GM18867 (cell line): ENCODE measurements around the gene S1PR4.
"Not testable (repeated sequence)": the region's sequence is repeated elsewhere in the genome, so short reads cannot be mapped to it uniquely, and the experiment has no call there.

Experiments
- ATAC-seq: cut with Tn5 transposase; IDR thresholded peaks from one replicate; pipeline ENCODE4 v1.9.1; 2021; ENCODE audit warnings: mild to moderate bottlenecking, moderate library complexity; ENCODE audit not compliant: unreplicated experiment

S1PR4 gene

GRCh38 chr19:3176715-3177501 lies 1.7 kb upstream of the S1PR4 start:
- ATAC-seq: no peak

DNA sequence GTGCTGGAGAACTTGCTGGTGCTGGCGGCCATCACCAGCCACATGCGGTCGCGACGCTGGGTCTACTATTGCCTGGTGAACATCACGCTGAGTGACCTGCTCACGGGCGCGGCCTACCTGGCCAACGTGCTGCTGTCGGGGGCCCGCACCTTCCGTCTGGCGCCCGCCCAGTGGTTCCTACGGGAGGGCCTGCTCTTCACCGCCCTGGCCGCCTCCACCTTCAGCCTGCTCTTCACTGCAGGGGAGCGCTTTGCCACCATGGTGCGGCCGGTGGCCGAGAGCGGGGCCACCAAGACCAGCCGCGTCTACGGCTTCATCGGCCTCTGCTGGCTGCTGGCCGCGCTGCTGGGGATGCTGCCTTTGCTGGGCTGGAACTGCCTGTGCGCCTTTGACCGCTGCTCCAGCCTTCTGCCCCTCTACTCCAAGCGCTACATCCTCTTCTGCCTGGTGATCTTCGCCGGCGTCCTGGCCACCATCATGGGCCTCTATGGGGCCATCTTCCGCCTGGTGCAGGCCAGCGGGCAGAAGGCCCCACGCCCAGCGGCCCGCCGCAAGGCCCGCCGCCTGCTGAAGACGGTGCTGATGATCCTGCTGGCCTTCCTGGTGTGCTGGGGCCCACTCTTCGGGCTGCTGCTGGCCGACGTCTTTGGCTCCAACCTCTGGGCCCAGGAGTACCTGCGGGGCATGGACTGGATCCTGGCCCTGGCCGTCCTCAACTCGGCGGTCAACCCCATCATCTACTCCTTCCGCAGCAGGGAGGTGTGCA lies 587 bp downstream of the S1PR4 start:
- ATAC-seq: peak; percentile 10

- no peak for ATAC-seq
These were observed 1.2 kb downstream of the S1PR4 start for GRCh38 chr19:3179739-3180293.

- no peak for ATAC-seq
These were observed 5.4 kb downstream of the S1PR4 start for GRCh38 chr19:3183721-3184641.

- ATAC-seq: peak; percentile 28
These were observed 6.4 kb downstream of the S1PR4 start for GRCh38 chr19:3184847-3185460.

GRCh38 chr19:3185461-3186159 lies 7.0 kb downstream of the S1PR4 start, which contains the start of gene NCLN:
TSS of gene NCLN (plus strand) at chr19:3185930. CDS start at chr19:3186031, 101 bp downstream.
- peak; percentile 70 for ATAC-seq

- ATAC-seq: peak; percentile 9
These were observed 7.7 kb downstream of the S1PR4 start for GRCh38 chr19:3186160-3186688.

GRCh38 chr19:3186891-3187661 lies 8.5 kb downstream of the S1PR4 start:
- ATAC-seq: no peak

DNA sequence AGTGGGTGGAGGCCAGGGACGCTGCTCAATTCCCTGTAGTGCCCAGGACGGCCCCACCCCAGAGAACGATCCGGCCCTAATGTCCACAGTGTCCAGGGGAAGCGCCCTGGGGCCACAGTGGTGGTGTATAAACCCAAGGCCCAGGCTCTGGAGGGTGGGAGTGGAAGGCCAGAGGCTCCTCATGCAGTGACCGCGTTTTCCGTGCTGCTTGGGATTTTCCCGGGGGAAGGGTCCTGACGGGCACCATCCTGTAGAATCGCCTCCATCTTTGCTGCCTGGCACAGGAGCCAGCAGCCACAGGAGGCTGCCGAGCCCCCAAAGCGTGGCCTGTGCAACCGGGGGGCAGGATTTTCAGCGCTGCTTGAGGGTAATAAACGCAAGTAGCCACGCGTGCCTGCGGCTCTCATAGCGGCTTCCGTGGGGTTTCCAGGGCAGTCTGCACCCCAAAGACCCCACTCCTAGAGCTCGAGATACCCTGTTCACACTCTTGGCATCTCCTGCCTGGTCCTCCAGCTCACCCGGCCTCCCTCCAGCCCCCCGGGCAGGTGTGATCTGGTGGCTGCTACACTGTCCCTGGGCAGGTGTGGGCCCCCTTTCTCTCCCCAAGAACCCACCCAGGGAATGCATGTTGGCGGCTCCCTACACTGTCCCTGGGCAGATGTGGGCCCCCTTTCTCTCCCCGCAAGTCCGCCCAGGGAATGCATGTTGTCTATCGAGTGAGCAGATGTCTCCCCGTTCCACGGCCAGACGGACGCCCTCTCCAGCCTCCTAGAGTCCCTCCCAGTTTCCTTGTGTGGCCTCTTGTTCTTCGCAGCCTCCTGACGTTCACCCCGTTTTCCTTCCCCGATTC lies 9.3 kb downstream of the S1PR4 start:
- no peak for ATAC-seq

GRCh38 chr19:3188627-3189596 lies 10.3 kb downstream of the S1PR4 start:
- no peak for ATAC-seq

- no peak for ATAC-seq
These were observed 11.3 kb downstream of the S1PR4 start for GRCh38 chr19:3189702-3190469.

- no peak for ATAC-seq
These were observed 11.9 kb downstream of the S1PR4 start for GRCh38 chr19:3190470-3190770.

DNA sequence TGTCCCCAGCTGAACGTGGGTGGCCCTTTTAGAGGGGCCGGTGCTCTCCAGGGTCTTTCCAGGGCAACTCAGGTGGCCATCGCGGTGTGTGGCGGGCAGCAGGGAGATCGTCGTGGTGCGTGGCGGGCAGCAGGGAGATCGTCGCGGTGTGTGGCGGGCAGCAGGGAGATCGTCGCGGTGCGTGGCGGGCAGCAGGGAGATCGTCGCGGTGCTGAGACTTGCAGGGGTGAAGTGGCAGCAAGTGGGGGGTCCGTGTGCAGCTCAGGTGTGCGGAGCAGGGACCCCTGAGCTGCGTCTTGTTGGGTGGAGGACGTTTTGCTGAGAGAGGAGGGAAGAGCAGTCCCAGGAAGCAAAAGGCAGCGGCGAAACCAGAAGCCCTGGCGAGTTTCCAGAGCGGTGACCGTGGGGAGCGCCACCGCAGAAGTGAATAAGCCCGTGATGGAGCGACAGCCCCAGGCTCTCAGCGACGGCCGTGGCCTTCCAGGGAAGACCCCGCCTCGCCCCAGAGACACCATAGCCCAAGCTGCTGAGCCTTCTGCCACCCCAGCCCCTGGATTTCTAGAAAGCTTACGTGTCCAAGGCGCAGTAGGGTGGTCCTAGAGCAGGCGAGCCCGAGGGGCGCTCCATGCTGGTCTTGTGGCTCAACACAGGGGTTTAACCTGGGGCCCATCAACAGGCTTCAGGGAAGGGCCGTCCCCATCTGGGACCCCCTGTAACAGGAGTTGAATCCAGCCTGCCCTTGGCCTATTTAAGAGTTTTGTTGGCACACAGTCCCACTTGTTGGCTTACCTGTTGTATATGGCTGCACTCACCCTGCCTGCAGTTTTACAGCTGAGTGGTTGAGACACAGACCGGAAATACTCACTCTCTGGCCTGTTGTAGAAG lies 12.6 kb downstream of the S1PR4 start:
- no peak for ATAC-seq

DNA sequence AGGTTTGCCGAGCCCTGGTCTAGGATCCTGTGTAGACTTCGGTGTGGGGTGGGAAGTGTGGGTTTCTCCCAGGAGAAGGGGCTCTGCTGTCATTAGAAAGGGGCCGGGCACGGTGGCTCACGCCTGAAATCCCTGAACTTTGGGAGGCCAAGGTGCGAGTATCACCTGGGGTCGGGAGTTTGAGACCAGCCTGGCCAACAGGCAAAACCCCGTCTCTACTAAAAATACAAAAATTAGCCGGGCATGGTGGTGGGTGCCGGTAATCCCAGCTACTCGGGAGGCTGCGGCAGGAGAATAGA lies 13.2 kb downstream of the S1PR4 start:
- not testable (repeated sequence) for ATAC-seq

- ATAC-seq: no peak
These were observed 13.7 kb downstream of the S1PR4 start for GRCh38 chr19:3192228-3192635.
